Right kidney (tissue), 1 donor: ENCODE results near the gene KIF7.

Experiments used
- DNase-seq: peaks from one replicate; pipeline ENCODE4 v3.0.0-alpha.2; 2016

The KIF7 gene

DNA sequence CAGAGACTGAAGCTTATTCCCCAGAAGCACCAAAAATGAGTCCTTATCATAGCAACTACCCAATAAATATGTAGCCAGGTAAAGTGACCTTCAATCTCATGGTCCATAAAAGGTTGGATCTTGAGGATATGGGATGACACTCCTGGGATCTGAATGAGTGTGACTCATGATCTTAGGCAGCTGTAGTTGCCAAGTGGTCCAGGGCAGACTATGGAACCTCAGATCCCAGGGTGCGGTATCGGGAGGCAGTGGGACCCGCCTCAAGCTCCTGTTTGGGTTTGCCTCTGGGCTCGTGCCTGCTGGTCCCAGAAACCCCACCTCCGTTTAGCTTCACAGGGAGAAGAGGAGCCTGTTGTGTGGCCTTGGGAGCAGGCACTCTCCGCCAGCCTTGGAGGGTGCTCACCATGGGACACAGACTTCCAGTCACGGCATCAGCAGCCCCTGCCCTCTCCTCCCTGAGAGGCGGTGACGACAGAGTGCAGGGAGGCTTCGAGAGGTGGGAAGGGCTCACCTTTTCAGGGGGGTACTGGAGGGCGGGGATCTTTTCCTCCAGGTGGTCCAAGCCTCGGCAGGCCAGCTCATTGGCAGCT, 15.8 kb upstream of the KIF7 start:
- no peak for DNase-seq

DNA sequence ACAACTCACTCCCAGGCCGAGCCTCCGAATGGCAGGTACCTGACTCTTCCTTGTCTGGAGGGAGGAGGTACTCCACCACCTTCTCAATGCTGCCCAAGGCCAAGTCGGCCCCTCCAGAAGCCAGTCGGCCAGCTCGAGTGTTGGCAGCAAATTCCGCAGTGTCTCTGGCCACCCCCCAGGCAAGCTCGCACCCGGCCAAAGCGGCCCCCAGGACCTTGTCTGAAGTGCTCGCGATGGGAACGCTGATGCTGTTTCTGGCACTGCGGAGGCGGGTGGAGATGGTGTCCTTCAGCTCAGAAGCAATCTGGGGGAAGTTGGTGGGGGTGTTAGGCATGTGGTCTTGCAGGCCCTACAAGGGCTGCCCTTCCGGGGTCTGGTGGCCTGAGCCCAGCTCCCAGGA, 14.7 kb upstream of the KIF7 start:
- no peak for DNase-seq

DNA sequence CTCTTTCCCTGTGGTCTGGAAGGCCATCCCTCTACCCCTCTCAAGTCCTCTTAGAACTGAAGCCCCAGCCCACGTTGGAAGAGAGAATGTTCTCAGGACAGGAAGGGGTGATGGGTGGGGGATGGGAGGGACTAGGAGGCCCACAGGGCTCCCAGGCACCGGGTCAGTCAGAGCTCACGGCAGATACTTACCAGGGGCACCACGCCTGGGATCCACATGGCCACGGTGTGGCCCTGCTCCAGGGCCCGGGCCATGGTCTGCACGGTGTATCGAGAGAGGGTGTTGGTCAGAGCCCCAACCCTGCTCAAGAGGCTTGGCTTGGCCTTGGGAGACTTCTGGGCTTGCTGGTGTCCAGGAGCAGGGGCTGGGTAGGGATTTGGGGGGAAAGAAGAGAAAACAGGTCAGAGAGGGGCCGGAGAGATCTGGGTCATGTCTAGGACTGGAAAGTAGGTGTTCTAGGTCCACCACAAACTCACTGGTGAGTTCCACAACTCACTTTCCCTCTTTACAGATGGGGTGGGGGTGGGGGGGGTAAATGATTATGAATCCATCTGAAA, 14.1 kb upstream of the KIF7 start:
- no peak for DNase-seq

DNA sequence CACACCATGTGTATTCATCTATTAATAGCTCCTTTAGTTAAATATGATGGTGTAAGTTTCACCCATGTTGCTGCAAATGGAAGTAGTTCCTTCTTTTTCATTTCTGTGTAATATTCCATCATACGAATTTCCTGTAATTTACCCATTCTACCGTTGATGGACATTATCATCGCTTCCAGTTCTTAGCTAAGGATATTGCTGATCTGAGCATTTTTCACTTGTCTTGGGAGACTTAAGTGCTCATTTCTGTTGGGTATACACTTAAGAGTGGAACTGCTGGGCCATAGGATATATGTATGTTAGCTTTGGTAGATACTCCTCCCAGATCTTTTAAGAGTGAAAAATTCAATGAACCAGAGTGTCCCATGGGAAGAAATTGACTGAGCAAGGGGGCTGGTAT, 12.9 kb upstream of the KIF7 start:
- DNase-seq, result no peak

DNA sequence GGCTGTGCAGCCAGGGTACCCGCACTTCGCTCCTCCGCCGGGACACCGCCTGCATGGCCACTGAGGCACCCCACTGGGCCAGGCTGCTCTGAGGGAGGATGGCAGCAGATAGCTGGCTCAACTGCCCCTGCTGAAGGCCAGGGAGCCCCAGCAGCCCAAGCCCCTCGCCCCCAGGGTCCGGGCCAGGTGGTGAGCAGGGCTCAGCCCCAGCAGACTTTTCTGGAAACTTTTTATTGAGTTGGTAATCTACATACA, 12.4 kb upstream of the KIF7 start:
- no peak for DNase-seq

- DNase-seq, result no peak
These were observed 11.8 kb upstream of the KIF7 start for GRCh38 chr15:89666858-89667705.

DNA sequence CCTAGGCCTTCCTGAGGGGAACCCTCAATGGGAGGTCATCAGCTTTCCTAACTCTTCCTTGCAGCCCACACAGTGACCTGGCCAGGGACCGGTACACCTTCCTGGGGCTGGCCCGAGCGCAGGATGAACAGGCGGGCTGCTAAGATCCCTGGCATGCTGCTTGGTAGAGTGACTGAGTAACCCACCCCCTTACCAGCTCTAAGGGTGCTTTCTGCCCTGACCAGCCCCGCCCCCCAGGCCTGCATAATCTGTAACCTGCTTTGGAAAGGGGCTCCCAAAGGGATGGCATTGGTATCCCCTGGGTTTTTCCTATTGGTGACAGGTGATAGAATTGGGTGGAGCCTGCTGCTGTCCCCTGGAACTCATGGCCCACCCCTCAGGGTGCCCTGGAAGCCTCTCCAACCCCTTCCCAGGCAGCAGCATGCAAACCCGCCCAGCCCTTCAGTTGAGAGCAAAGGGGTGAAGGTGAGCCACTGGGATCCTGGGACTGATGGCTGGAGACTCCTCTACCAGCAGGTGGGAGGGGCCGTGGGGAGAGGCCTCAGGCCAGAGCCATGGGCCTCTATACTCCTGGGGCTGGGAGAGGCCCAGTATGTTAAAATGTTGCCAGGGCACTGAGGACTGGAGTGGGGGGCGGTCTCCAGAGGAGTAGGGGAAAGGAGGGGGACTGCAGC, 11.1 kb upstream of the KIF7 start:
- DNase-seq, result no peak

GRCh38 chr15:89665449-89666181, 10.3 kb upstream of the KIF7 start:
- peak; percentile 72 for DNase-seq

- DNase-seq, result no peak
These were observed 9.4 kb upstream of the KIF7 start for GRCh38 chr15:89664441-89665350.

DNA sequence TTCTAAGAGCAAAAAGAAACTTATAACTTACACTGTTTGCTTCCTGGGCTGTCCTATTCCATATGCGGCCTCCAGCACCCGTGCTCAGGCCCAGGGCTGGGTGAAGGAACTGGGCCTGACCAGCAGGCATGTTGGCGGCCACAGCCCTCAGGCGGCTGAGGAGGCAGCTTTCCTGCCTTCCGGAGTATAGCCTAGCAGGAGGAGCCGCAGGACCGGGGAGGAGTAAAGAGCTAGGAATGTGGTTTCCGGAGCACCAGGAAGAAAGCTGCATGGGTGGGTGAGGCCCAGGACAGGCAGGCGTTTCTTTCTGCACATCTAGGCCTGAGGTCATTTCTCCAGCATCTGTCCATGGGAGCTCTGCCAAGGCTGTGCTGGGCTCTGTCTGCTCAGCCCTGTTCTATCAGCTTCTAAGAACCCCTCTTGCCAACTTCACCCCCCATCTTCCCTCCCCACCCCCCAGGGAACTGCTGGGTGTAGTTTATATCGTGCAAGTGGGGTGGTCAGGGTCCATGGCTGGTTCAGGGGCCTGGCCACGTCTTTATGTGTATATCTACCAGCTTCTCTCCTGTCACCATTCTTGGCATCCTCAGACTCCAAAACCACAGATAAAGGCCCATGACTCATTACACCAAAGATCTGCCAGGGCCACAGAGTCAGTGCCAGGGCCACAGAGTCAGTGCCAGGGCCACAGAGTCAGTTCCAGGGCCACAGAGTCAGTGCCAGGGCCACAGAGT, 7.8 kb upstream of the KIF7 start:
- no peak for DNase-seq

DNA sequence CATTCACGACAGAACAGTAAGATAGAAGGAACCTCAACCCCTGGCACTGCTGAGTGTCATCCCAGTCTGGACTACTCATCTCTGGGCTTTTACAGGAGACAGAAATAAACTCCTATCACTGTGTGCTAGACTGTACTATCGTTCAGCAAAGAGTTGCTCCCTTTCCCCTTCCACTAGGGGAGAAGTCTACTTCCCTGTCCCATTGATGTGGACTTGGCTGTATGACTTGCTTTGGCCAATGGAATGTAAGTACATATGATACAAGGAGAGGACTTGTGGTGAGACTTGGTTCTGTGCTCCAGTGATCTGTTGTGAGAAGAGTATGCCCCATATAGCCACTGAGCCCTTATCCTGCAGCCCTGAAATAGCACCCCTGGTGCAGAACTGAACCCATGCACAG, 5.3 kb upstream of the KIF7 start:
- DNase-seq, result no peak

GRCh38 chr15:89659295-89659694, 4.0 kb upstream of the KIF7 start:
- no peak for DNase-seq

- DNase-seq, result no peak
These were observed 2.5 kb upstream of the KIF7 start for GRCh38 chr15:89657686-89658200.

DNA sequence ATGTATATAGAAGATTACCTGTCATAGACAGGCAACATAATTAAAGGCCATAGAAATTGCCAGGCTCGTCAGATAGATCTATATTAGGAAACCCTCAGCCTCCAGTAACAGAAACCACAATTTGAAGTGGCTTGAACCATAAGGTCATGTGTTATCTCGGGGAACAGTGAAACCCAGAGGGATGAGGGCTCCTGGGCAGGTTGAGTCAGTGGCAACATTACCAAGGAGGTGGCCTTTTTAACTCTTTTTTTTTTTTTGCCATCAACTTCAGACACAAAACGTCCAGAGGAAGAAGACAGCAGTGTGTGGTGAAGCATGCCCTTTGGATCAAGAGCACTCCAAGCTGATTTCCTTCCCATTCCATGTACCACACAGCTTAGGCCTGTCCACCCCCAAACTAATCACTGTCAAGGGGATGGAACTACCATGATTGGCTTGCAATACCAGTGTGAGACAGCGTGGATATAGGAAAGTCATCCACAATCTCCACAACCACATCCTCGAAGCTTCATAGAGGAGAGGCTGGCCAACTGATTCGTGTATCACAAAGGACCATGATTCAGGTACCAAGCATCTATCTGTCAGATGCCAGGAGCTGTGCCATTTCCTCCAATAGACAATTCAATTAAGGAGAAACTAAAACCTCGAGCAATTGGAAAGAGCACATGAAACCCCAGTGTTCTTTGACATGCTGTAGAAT, 999 bp upstream of the KIF7 start:
- no peak for DNase-seq

DNA sequence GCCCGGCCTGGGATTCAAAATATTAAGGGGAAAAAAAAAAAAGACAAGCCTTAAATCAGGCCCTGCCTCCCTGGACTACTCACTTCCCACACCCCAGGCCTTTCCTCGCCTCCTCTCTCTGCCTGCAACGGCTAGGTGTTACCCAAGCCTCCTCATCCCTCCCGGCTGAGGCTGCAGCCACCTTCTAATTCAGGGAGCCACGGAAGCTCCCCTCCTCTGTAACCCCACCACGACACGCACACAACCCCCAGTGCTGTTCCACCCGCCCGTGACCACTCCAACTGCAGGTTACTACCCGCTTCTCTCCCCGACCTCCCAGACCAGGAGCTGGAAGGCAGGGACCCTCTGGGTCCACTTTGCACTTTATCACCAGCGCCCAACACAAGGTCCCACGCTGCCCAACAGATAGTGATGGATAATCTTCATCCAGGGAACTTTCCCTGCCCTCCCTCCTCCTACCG, 936 bp downstream of the KIF7 start:
- DNase-seq, result no peak

DNA sequence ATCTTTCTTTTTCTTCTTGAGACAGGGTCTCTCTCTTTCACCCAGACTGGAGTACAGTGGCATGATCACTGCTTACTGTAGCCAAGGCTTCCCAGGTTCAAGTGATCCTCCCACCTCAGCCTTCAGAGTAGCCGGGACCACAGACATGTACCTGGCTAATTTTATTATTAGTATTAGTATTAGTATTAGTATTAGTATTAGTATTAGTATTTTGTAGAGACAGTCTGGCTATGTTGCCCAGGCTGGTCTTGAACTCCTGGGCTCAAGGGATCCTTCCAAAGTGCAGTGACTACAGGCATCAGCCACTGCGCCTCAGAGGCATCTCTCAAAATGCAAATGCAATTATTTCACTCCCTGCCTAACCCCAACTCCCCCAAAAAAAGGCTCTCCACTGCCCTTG, 1.7 kb downstream of the KIF7 start:
- DNase-seq, result no peak

GRCh38 chr15:89652666-89653065, 2.6 kb downstream of the KIF7 start:
- no peak for DNase-seq

DNA sequence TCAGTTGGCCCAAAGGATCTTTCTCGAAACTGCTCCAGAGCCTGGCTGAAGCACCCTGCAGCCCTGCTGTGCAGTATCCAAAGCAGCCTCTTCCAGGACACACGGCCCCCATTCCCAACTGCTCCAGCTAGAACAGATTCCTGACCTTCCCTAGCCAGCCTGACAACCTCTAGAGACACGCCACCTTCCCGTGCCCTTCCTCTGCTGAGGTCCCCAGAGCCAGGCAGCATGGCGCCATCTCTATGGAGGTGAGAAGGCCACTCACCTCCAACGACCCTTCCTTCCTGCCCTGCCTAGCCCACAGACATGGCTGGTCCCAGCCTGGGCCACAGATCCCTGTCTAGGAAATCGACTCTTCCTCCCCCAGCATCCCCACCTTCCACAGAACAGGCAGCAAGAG, 3.1 kb downstream of the KIF7 start:
- DNase-seq, result no peak

- no peak for DNase-seq
These were observed 5.6 kb downstream of the KIF7 start for GRCh38 chr15:89649716-89650115.

DNA sequence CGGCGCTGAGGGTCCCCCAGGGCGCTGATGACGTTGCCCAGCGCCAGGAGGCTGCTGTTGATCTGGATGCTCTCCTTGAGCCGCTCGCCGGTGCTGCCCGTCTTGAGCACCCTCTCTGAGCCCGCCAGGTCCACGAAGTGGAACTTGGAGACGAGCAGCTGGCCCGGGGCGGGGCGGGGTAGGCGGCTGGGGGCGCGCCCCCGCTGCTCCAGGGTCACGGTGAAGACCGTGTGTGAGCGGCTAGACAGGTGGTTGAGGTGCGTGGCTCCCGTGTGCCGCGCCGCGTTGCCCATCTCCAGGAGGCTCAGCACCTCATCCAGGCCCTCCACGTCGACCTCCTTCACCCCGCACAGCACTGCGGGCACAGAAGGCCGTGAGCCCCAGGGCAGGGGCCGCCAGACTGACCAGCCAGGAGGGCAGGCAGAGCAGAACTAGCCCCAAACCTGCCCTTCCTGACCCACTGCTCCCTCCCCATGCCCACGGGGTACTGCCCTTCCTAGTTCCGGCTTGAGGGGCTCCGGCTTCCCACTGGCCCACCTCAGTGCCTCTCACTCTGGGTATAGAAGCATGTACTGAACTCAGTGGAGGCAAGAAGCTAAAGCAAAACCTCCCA, 6.1 kb downstream of the KIF7 start:
- DNase-seq, result no peak
